ENCODE measurements around the gene DAPK1.
"Not testable (repeated sequence)": the region's sequence is repeated elsewhere in the genome, so short reads cannot be mapped to it uniquely, and the experiment has no call there.

Gene DAPK1

DNA sequence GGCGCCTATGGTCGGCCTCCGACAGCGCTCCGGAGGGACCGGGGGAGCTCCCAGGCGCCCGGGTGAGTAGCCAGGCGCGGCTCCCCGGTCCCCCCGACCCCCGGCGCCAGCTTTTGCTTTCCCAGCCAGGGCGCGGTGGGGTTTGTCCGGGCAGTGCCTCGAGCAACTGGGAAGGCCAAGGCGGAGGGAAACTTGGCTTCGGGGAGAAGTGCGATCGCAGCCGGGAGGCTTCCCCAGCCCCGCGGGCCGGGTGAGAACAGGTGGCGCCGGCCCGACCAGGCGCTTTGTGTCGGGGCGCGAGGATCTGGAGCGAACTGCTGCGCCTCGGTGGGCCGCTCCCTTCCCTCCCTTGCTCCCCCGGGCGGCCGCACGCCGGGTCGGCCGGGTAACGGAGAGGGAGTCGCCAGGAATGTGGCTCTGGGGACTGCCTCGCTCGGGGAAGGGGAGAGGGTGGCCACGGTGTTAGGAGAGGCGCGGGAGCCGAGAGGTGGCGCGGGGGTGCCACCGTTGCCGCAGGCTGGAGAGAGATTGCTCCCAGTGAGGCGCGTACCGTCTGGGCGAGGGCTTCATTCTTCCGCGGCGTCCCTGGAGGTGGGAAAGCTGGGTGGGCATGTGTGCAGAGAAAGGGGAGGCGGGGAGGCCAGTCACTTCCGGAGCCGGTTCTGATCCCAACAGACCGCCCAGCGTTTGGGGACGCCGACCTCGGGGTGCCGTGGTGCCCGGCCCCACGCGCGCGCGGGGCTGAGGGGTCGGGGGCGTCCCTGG, 561 bp downstream of the DAPK1 start:
- DNase-seq (ENCODE audit: low read depth), result no peak

DNA sequence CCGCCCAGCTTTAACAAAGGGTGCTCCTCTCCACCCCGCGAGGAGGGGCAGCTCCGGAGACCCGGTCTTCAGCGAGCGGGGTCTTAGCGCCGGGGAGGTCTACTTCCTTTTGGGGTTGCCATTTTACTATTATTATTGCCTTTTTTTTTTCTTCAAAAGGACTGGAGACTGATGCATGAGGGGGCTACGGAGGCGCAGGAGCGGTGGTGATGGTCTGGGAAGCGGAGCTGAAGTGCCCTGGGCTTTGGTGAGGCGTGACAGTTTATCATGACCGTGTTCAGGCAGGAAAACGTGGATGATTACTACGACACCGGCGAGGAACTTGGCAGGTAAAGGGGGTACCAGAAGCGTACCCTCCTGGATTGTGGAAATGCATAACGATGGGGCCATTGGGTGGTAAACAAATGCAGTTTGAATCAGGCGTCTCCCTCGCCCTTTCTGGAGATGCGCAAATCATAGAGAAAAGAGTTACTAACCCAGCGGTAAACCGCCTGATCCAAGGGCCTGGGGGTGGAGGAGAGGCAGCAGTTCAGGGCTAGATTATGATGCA, 1.2 kb downstream of the DAPK1 start:
- no peak for DNase-seq (ENCODE audit: low read depth)

DNA sequence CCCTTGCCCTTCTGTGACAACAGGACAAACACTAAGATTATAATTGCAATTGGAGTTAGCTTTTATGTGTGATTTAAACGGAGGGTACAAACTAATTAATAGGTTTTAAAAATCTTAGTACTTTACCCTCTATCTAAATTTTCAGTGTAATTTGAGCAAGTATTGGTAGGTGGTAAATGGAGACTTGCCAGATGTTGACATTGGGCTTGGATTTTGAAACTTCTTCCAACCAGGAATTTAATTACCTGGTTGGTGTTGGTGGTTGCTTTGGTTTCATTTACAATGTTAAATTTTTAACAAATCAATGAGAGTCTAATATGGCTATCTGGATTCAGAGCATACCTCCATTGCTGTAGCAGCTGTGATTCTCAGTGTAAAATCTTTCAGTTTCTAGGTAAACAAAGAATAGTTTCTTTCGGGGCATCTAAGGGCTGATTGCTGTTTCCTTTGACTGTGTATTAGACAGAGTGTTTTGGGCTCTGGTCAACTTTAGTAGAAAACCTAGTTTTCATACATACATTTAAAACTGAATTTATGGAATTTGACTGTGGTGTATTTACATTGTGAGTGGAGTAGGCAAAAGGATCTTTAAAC, 1.9 kb downstream of the DAPK1 start:
- no peak for DNase-seq (ENCODE audit: low read depth)

DNA sequence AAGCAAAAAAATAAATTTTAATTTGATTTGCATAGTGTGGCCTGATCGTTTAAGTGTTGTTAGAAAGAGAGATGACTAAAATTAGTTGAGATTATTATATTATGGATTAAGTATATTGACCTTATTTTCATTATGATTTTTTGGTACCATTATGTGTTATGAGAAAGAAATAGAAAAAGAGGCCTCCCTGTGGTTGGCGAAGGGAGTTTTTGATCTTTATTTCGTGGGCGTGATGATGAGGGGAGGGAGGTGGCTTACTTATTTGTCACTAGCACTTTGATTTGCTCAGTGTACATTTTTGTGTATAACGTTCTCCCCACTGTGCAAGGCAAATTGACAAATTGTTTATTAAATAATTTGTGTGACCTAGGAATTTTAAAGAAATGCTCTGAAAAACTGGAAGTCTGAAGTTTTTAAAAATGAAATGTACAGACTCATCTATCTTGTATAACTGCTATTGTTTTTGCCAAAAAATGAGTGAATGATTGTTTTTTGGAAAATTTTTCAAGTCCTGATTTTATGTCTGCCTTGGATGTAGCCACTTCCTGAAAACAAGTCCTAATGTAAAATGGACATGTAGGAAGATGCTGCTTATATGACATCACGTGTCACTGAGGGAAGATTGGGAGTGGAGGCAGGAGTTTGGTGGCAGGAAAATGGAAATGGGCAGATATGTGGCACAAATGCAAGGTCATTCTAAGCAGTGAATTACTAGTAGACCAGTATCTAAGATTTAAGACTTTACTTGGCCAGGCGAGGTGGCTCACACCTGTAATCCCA, 3.0 kb downstream of the DAPK1 start:
- no peak for DNase-seq (ENCODE audit: low read depth)

DNA sequence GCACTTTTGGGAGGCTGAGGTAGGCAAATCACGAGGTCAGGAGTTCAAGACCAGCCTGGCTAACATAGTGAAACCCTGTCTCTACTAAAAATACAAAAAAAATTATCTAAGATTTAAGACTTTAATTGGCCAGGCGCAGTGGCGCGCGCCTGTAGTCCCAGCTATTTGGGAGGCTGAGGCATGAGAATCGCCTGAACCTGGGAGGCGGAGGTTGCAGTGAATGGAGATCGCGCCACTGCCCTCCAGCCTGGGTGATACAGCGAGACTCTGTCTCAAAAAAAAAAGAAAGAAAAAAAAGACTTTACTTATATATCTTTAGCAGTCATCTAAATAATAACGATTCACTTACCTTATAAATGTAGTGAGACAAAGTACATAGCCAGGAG, 3.6 kb downstream of the DAPK1 start:
- not testable (repeated sequence) for DNase-seq (ENCODE audit: low read depth)

DNA sequence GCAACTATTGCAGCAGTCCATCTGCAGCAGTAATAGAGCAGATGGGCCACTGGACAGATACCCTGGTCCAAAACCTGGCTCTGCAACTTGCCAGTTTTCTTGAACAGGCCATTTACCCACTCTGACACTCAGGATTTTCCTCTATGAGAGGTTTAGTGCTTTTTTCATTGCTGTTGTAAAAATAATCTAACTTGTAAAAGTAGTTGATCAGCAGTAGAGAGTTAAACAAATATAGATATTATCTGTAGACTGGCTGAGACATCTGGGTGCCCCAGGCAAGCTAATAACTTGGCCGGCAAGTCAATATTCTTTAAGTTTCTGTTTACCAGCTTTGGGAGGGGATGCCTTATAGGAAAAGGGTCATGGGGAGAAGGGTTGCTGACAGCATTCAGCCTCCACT, 4.1 kb downstream of the DAPK1 start:
- no peak for DNase-seq (ENCODE audit: low read depth)

DNA sequence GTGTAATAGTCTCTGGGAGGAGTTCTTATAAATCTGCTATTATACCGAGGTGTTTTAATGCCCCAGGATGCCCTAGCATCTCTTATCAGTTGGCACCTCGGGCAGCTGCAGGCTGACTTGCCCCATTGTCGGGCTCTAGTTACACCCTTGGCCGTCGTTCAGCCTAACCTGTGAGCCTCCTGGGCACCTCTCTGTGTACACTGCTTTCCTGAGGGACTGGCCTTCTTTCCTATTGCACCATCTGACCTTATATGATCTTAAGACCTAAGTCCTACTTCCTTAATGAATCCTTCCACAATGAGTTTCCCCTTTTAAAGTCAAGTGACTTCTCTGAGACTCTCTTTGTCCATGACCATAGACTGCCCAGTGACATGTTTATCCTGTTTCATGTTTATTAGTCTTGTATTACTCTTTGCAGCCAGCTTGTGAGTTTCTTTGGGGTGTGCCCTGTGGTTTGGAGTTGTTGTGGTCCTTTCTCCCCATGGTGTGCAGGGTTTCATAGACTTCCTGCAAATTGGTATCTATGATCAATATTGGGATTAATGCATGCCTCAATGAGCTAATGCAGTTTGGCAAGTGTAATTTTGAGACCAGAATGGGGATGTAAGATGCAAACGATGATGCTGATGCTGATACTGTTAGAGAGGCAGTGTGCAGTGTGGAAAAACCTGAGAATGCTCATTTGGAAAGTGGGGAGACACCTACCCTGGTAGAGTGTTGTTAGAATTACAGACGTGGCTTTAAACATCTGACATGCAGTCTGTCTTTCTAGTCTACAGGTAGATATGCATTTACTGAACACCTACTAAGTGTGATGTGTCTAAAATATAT, 4.9 kb downstream of the DAPK1 start:
- no peak for DNase-seq (ENCODE audit: low read depth)

DNA sequence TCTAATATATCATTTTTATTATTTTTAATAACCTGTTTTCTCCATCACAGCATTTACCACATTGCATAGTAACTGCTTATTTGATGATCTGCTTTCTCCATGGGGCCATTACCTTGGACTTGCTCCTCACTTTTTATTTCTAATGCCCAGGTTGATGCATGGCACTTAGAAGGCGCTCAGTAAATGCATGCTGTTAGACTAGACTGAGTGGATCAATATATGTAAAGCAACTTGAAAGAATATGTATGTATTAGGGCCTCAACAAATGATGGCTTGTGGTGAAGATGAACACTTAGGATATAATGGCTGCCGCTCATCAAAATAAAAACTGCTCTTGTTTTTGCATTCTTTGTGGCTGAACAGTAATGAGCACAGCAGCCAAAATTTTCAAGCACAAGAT, 5.8 kb downstream of the DAPK1 start:
- no peak for DNase-seq (ENCODE audit: low read depth)

DNA sequence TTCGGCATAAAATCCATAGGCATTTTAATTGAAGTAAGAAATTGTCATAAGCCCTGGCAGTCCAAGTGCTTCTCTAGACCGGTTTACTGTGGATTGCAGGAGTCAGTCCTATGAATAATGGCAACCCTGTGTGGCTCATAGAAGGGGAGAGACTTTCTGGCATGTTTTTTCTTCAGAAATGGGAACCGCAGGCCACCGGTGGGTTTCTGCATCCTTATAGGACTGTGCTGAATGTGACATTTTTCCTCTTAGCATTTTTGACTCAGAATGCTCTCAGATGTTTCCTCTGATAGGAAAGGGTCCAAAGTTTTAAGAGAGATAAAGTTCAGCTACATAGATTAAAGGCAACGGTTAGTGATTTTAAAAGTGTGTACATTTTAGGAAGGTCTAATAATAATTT, 6.3 kb downstream of the DAPK1 start:
- DNase-seq (ENCODE audit: low read depth), result no peak

DNA sequence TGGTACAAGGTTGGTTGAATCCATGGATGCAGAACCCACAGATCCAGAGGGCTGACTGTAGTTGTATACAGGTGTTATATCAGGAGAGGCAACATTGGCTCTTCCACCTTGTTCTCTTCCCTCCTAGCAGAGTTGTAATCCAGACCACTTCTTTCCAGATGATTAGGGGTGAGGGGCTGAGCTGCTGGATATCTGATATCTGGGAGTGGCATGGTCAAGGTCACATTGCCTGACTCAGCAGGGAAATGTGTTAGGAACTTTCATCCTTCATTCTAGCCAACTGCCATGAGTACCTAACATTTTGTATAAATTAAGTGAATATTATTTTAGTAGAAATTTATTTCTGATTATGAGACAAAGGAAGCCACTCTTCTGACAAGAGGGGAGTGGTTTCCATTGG, 7.3 kb downstream of the DAPK1 start:
- no peak for DNase-seq (ENCODE audit: low read depth)

DNA sequence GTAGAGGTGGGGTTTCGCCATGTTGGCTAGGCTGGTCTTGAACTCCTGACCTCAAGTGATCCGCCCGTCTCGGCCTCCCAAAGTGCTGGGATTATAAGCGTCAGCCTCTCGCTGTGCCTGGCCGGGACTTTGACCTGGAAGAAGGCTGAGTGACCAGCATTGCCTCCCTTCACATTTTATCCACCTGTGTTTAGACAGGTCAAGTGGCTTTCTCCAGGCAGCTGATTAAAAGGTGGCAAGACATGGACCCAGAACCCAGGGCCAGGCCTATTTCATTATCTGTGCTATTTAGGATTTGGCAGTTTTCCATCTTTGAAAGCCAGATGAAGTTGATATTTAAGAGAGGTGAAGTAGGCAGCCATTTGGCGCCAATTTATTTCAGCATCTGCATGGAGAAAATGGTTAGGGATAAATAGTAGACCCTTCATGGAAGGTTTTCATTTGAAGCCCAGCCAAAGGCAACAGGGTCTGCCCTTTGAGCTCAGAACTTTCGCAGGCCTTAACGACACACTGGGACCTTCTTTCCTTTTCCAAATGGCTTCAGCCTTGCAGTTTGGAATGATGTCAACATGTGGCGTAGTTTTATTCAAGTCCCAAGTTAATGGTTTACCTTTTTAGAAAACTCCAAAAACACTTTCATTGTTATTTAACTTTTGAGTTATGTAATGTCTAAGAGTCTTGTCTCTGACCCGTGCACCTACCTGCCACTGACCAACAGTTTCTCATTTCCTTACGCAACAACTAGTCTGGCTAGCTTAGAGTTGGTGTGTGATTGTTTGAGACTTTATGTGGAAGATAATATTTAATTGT, 8.4 kb downstream of the DAPK1 start:
- no peak for DNase-seq (ENCODE audit: low read depth)

DNA sequence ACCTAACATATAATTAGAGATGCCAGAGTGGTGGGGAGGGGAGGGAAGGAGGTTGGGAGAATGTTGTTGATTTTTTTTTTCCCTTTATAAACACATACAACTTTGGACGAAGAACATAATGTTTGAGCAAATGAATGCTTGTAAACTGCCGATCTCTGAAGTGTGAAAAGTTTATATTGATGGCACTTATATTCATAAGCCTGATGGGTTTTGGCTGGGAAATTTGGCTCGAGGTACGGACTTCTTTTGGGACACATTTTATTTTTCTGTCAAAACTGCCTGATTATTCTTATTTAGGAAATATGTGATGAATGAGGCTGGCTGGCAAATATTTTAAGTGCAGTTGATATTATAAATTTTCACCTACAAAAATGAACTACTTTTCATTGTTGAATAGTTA, 9.9 kb downstream of the DAPK1 start:
- DNase-seq (ENCODE audit: low read depth), result no peak

DNA sequence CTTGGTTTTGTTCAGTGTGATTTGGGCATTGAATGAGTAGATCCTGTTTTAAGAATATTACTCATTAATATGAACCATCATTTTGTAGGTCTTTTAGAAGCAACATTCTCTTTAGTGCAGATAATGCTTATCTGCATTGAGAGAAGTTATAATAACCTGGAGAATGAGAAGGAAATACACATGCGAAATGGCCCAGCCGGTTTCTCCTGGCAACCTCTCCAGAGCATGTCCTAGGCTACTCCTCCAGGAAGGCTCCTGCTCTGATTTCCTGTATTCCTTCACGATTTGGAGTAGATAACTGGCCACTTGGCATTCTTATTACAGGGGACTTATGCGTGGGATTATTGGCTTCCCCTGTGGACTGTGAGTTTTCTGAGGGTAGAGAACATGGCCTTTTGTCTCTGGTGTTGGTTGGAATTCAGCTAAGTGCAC, 12.6 kb downstream of the DAPK1 start:
- DNase-seq (ENCODE audit: low read depth), result no peak

DNA sequence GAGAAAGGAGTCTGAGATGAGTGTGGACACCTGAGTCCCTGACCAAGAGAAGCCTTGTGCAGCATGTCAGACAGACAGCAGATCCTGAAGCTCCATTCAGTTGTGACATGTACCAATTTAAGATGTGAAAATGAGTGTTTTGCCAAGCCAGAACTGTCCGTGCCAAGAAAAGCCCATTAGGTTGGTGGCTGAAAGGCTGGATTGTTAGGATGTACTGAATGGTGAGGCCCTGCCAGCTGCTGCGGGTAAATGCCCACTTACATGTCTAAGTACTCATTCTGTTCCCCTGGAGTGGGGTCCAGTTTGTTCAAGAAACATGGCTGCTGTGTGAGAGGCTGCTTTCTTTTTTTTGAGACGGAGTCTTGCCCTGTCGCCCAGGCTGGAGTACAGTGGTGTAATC, 14.6 kb downstream of the DAPK1 start:
- no peak for DNase-seq (ENCODE audit: low read depth)

DNA sequence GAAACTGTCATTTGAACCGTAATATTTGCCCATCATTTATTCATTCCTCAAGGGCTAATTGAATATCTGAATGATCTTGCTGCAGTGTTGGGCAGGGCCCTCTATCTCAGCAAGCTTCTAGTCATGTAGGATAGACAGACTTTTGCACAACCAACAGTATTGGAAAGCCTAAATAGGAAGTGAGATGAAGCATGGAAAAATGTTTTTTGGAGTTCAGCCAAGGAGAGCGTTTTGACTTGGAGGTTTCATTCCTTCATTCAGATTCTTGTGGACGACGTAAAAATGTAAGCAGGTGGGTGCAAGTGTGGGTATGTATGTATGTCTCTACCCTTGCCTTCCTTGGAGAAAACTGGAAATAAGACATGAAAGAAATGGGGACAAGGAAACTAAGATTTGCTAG, 15.5 kb downstream of the DAPK1 start:
- no peak for DNase-seq (ENCODE audit: low read depth)

DNA sequence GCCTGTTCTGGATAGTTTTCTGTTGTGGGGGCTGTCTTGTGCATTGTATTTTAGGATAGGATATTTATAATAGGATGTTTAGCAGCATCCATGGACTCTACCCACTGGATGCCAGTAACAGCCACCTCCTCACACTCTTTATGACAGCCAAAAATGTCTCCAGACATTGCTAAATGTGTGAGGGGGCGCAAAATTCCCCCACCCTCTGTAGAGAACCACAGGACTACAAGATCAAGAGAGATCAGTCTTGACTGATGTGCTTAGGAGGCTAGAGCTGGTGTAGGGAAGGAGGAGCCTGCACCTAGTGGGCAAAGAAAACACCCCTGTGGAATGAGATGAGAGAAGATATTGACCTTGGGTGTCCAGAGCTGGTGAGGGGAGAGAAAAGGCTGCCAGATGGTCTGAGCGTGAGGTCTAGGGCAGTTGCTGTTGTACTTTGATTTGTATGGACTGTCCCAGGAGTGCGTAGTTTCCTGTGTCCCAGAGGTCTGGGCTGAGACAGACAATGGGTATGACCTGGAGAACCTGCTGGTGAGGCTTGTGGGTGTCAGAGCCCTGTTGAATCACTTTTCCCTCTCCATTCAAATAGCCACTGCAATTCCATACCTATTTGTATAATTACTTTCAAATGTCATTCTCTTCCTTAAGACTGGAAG, 16.3 kb downstream of the DAPK1 start:
- DNase-seq (ENCODE audit: low read depth), result no peak

DNA sequence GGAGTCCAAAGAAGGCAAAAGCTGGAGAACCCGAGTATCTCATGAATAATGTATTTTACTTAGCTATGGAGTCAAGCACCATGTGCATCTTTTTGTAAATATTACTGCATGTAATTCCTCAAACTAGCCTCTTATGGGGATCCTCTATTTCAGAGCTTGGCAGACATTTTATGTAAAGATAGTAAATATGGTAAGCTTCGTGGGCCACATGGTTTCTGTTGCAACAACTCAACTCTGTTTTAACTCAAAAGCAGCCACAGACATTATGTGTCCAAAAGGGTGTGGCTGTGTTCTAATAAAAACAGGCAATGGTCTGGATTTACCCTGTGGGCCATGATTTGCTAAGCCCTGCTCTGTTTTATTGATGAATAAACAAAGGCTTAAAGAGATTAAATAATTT, 17.3 kb downstream of the DAPK1 start:
- no peak for DNase-seq (ENCODE audit: low read depth)

DNA sequence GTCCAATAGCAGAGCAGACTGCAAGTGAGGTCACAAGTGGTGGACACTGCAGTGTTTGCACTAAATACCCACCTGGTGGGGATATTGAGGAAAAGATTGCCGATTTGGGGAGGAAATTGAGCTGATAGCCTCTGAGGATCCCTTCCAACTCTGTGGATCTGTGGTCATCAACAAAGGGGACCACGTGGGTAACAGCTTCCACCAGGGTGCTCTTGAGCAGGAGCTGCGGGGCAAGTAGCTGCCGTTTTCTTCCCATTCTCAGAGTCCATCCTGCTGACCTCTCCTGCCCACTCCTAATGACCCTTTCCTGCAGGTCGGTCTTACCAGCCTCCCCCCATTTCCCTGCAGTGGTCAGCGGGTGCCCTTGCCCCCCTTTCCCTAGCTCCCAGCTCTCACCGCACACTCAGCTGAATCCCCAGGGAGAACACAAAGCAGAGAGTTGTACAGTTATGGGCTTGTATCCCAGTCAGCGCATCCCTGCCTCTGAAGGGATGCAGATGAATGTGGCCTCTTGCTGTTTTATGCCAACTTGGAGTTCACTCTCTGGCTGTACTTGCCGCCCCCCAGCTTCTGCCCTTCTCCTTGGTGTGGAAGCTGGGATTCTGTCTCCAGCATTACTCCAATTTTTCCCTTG, 18.0 kb downstream of the DAPK1 start:
- DNase-seq (ENCODE audit: low read depth), result no peak

DNA sequence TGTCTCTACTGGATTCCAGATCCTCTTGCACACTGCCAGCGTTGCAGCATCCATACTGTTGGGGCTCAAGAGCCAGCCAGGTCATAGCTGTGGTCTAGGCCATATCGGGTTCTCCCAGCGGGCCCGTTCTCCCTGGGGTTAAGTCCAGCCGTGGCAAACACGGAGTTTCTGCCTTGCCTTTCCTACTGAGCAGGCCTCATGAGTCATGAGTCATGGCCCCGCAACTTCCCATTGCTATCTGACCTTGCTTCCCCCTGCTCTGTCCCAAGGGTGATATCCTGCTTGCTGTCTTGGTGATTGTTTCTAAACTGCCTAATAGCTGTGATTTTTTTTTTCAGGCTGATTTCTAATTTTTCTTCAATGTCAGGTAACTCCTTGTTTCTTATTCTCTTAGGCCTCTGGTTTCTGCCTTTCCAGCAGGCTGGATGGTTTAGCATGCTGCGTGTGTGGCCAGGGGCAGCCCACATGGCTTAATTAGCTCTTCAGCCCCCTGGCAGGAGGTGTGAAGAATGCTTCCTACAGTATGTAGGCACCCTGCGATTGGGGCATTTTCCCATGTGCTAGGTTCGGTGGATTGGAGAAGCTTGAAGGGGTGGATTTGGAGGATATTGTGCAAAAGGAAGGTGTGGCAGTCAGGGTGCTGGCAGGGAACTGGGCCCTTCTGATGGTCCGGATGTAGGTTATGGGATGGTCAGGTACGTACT, 18.7 kb downstream of the DAPK1 start:
- no peak for DNase-seq (ENCODE audit: low read depth)

DNA sequence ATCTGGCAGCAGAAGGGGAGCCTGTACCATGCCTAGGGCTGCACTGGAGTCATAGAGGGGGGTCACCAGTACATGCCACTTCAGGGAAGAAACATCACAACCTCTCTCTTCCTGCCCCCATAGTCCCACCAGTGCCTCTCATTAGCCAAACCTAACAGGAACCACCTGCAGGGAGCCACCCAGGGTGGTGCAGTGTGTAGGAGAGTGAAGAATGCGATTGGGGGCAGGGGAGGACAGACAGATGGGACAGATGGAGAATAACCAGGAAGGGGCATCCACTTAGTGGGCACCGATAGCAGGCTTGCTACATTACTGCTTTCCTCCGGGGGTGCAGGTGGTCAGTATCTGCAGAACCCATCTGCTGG, 19.2 kb downstream of the DAPK1 start:
- DNase-seq (ENCODE audit: low read depth), result no peak
